ENCODE measurements around the gene SLC17A2.

Gene SLC17A2

DNA sequence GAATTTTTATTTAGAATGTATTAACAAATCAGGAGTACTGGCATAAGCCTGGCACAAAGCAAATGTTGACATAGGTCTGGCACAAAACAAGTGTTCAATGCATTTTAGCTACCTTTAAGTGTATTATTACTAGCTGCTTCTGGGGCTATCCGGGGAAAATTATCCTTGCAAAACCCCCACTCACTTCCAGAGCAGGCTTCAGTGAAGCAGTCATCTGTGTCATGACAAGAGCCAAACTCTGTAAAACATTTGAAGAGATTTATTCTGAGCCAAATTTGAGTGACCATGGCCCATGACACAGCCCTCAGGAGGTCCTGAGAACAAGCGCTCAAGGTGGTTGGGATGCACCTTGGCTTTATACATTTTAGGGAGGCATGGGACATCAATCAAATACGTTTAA, 25.7 kb upstream of the SLC17A2 start:
- TF ChIP-seq CTCF (IDR thresholded peaks at IDR 0.05), result no peak
- peaks cover 11% of the 10 kb centered on the region for H3K4me1 Mint-ChIP-seq
- H3K27ac Mint-ChIP-seq, result peak overlapping the region; percentile 4
- no peak for DNase-seq
- peaks cover 6% of the 10 kb centered on the region for H3K36me3 Mint-ChIP-seq (ENCODE audit: low read depth)
- peaks cover 38% of the 10 kb centered on the region for H3K9me3 Mint-ChIP-seq
- no peaks in the 10 kb centered on the region for H3K27me3 Mint-ChIP-seq (ENCODE audit: low read depth, poor library complexity)
- H3K4me3 Mint-ChIP-seq, result no peak overlapping the region

GRCh38 chr6:25954756-25955155, 24.3 kb upstream of the SLC17A2 start:
- Mint-ChIP-seq H3K36me3 (ENCODE audit: low read depth) (no peaks in the 10 kb centered on the region), H3K27me3 (ENCODE audit: low read depth, poor library complexity) (no peaks in the 10 kb centered on the region), H3K9me3 (peaks cover 23% of the 10 kb centered on the region), H3K27ac (no peak overlapping the region), H3K4me1 (peaks cover 11% of the 10 kb centered on the region), H3K4me3 (no peak overlapping the region)
- no peak for TF ChIP-seq CTCF (IDR thresholded peaks at IDR 0.05)
- no peak for DNase-seq

GRCh38 chr6:25953733-25954132, 23.2 kb upstream of the SLC17A2 start:
- Mint-ChIP-seq H3K4me1 (peaks cover 11% of the 10 kb centered on the region), H3K9me3 (peaks cover 13% of the 10 kb centered on the region)
- no peak for TF ChIP-seq CTCF (IDR thresholded peaks at IDR 0.05)

DNA sequence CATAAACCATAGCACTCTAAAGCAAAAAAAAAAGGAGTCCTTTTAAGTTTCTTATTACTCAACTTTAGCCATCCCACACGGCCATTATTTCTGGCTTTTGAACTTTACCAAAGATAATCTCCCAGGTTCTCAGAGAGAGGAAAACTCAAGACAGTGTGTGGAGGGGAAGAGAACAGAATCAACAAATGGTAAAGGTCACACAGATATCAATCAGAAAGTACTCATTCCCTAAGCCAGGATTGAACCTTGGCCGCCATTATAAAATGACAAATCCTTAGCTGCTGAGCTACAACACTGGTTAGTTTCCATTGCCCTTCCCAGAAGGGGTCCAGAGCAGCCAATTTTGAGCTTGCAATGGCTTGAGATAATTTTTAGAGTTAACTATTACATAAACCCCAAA, 22.0 kb upstream of the SLC17A2 start:
- no peak for DNase-seq
- TF ChIP-seq CTCF (IDR thresholded peaks at IDR 0.05), result no peak
- H3K9me3 Mint-ChIP-seq, result peaks cover 4% of the 10 kb centered on the region
- no peaks in the 10 kb centered on the region for H3K27me3 Mint-ChIP-seq (ENCODE audit: low read depth, poor library complexity)
- no peak overlapping the region for H3K27ac Mint-ChIP-seq
- no peaks in the 10 kb centered on the region for H3K36me3 Mint-ChIP-seq (ENCODE audit: low read depth)
- H3K4me1 Mint-ChIP-seq, result peaks cover 11% of the 10 kb centered on the region
- H3K4me3 Mint-ChIP-seq, result no peak overlapping the region

More at GRCh38 chr6:25953733-25954132, 23.2 kb upstream of the SLC17A2 start:
- no peaks in the 10 kb centered on the region for H3K27me3 Mint-ChIP-seq (ENCODE audit: low read depth, poor library complexity)
- no peak for DNase-seq
- H3K27ac Mint-ChIP-seq, result no peak overlapping the region
- H3K36me3 Mint-ChIP-seq (ENCODE audit: low read depth), result no peaks in the 10 kb centered on the region
- H3K4me3 Mint-ChIP-seq, result no peak overlapping the region

GRCh38 chr6:25951296-25952032, 21.0 kb upstream of the SLC17A2 start:
- TF ChIP-seq CTCF (IDR thresholded peaks at IDR 0.05), result no peak
- no peaks in the 10 kb centered on the region for H3K27me3 Mint-ChIP-seq (ENCODE audit: low read depth, poor library complexity)
- H3K36me3 Mint-ChIP-seq (ENCODE audit: low read depth), result no peaks in the 10 kb centered on the region
- peaks cover 2% of the 10 kb centered on the region for H3K9me3 Mint-ChIP-seq
- no peak overlapping the region for H3K4me3 Mint-ChIP-seq
- H3K4me1 Mint-ChIP-seq, result peaks cover 3% of the 10 kb centered on the region
- DNase-seq, result no peak
- H3K27ac Mint-ChIP-seq, result no peak overlapping the region

- H3K36me3 Mint-ChIP-seq (ENCODE audit: low read depth), result peaks cover 7% of the 10 kb centered on the region
- H3K9me3 Mint-ChIP-seq, result peaks cover 12% of the 10 kb centered on the region
- TF ChIP-seq CTCF (IDR thresholded peaks at IDR 0.05), result no peak
- H3K27me3 Mint-ChIP-seq (ENCODE audit: low read depth, poor library complexity), result peaks cover 3% of the 10 kb centered on the region
- no peaks in the 10 kb centered on the region for H3K4me1 Mint-ChIP-seq
- H3K4me3 Mint-ChIP-seq, result no peak overlapping the region
- H3K27ac Mint-ChIP-seq, result no peak overlapping the region
- DNase-seq, result no peak
Observed at GRCh38 chr6:25950297-25950696, 19.8 kb upstream of the SLC17A2 start.
